Measurements from ENCODE around the gene SGMS2. TPM values are rescaled to one million over a fixed set of nuclear protein-coding genes. Genes with fewer than 3 reads are reported as not detected.

SGMS2 gene
- total RNA-seq, 1 donor from 2014 or later, result 84.2 TPM

GRCh38 chr4:107931775-107932321 is 107.1 kb downstream of the SGMS2 start:
- DNase-seq (ENCODE audit: low read depth), result no peak
- TF ChIP-seq, protein P1, sequence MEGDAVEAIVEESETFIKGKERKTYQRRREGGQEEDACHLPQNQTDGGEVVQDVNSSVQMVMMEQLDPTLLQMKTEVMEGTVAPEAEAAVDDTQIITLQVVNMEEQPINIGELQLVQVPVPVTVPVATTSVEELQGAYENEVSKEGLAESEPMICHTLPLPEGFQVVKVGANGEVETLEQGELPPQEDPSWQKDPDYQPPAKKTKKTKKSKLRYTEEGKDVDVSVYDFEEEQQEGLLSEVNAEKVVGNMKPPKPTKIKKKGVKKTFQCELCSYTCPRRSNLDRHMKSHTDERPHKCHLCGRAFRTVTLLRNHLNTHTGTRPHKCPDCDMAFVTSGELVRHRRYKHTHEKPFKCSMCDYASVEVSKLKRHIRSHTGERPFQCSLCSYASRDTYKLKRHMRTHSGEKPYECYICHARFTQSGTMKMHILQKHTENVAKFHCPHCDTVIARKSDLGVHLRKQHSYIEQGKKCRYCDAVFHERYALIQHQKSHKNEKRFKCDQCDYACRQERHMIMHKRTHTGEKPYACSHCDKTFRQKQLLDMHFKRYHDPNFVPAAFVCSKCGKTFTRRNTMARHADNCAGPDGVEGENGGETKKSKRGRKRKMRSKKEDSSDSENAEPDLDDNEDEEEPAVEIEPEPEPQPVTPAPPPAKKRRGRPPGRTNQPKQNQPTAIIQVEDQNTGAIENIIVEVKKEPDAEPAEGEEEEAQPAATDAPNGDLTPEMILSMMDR (conservative IDR thresholded peaks at IDR 0.05; ENCODE audit: low read depth, low read length), result no peak
- peak overlapping the region; percentile 60 for H3K4me3 ChIP-seq (ENCODE audit: low read depth, low read length)

DNA sequence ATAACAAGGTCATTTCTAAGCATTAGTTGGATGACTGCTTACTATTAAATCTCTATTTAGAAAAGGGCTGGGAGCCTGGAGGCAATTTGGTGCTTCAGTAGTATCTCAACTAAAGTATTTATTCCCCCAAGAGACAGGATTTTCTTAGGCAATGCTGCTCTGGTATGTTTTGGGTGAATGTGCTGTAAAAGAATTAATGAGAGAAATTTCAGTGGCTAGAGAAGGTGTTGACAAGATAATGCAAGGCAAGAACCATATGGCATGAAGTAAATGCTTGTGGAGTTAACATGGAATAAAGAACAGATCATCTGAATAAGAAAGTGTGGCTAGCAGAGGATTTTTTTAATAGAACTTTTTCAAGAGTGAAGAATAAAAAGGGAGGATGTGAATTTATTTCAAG is 110.5 kb downstream of the SGMS2 start:
- H3K4me3 ChIP-seq (ENCODE audit: low read depth, low read length), result no peak overlapping the region
- DNase-seq (ENCODE audit: low read depth), result no peak
- TF ChIP-seq, protein P1 (conservative IDR thresholded peaks at IDR 0.05; ENCODE audit: low read depth, low read length), result no peak

DNA sequence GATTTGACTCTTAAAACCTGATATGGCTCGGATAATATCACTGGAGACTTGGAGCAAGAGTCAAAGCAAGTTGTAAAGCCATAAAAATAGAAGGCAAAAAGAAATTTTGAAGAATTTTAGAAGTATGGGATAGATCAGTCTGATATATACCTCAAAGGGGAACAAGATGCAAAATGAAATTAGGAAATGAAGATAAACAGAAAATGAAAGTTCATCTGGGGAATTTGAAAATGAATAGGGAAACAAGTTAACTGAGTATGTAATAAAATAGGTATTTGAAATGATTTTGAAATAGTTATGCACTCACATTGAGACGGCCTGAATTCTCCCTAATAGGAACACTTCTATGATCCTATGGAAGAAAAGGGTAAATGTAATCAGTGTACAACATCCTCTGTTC is 112.3 kb downstream of the SGMS2 start:
- H3K4me3 ChIP-seq (ENCODE audit: low read depth, low read length), result no peak overlapping the region
- no peak for DNase-seq (ENCODE audit: low read depth)
- TF ChIP-seq, protein P1 (conservative IDR thresholded peaks at IDR 0.05; ENCODE audit: low read depth, low read length), result no peak

GRCh38 chr4:107939307-107939706 is 114.6 kb downstream of the SGMS2 start:
- DNase-seq (ENCODE audit: low read depth), result no peak
- no peak overlapping the region for H3K4me3 ChIP-seq (ENCODE audit: low read depth, low read length)
- TF ChIP-seq, protein P1 (conservative IDR thresholded peaks at IDR 0.05; ENCODE audit: low read depth, low read length), result no peak

GRCh38 chr4:107945809-107946208 is 121.1 kb downstream of the SGMS2 start:
- DNase-seq (ENCODE audit: low read depth), result no peak
- H3K4me3 ChIP-seq (ENCODE audit: low read depth, low read length), result no peak overlapping the region
- TF ChIP-seq, protein P1 (conservative IDR thresholded peaks at IDR 0.05; ENCODE audit: low read depth, low read length), result no peak

- no peak for DNase-seq (ENCODE audit: low read depth)
- TF ChIP-seq, protein P1 (conservative IDR thresholded peaks at IDR 0.05; ENCODE audit: low read depth, low read length), result no peak
- H3K4me3 ChIP-seq (ENCODE audit: low read depth, low read length), result no peak overlapping the region
Observed at GRCh38 chr4:107950746-107951540, 126.2 kb downstream of the SGMS2 start.

GRCh38 chr4:107951551-107951950 is 126.8 kb downstream of the SGMS2 start:
- peak; percentile 60 for DNase-seq (ENCODE audit: low read depth)
- no peak overlapping the region for H3K4me3 ChIP-seq (ENCODE audit: low read depth, low read length)
- TF ChIP-seq, protein P1 (conservative IDR thresholded peaks at IDR 0.05; ENCODE audit: low read depth, low read length), result no peak
